GM20000 (cell line): ENCODE data around the gene HAUS3.

Source experiments
- DNase-seq: peaks from one replicate; pipeline ENCODE4 v3.0.0; 2012; ENCODE audit warnings: low spot score
- TF ChIP-seq, protein P1 (sequence below): IDR thresholded peaks from 2 replicates; pipeline ENCODE4 v1.5.1; 2012; ENCODE audit warnings: mild to moderate bottlenecking, control low read depth; ENCODE audit errors: extremely low read depth, missing control alignments

Gene HAUS3

DNA sequence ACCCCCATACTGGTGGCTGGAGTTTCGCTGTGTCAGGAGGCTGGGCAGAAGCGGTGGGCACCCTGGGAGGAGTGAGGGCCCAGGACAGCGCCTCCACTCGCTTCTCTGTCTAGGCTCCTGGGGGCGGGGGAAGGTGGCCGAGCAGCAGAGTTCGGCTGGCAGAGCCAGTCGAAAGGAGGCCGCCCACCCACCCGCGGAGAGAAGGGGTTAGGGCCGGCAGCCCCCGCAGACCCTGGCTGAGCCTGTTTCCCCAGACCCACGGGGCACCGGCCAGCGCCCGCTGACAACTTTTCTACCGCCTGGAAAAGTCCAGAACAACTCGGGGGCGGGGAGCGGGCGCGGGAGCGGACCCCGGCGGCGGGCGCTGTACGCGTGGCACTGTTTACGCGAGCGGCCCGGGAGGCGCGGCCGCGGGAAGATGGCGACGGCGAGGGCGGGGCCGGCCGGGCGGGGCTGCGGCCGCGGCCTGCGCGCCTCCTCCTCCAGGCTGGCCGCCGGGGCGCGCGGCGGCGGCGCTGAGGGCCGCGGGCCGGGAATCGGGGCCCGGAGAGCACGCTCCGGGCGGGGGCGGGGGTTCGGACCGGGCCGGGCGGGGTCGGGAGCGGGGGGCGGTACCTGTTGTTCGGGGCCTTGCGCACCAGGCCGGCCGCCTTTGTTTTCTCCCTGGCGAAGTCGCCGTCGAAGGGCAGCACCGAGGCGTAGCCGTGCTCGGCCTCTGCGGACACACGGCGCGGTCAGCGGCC lies 19.4 kb upstream of the HAUS3 start:
- TF ChIP-seq, protein P1, sequence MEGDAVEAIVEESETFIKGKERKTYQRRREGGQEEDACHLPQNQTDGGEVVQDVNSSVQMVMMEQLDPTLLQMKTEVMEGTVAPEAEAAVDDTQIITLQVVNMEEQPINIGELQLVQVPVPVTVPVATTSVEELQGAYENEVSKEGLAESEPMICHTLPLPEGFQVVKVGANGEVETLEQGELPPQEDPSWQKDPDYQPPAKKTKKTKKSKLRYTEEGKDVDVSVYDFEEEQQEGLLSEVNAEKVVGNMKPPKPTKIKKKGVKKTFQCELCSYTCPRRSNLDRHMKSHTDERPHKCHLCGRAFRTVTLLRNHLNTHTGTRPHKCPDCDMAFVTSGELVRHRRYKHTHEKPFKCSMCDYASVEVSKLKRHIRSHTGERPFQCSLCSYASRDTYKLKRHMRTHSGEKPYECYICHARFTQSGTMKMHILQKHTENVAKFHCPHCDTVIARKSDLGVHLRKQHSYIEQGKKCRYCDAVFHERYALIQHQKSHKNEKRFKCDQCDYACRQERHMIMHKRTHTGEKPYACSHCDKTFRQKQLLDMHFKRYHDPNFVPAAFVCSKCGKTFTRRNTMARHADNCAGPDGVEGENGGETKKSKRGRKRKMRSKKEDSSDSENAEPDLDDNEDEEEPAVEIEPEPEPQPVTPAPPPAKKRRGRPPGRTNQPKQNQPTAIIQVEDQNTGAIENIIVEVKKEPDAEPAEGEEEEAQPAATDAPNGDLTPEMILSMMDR = no peak
- peak; percentile 86 for DNase-seq

DNA sequence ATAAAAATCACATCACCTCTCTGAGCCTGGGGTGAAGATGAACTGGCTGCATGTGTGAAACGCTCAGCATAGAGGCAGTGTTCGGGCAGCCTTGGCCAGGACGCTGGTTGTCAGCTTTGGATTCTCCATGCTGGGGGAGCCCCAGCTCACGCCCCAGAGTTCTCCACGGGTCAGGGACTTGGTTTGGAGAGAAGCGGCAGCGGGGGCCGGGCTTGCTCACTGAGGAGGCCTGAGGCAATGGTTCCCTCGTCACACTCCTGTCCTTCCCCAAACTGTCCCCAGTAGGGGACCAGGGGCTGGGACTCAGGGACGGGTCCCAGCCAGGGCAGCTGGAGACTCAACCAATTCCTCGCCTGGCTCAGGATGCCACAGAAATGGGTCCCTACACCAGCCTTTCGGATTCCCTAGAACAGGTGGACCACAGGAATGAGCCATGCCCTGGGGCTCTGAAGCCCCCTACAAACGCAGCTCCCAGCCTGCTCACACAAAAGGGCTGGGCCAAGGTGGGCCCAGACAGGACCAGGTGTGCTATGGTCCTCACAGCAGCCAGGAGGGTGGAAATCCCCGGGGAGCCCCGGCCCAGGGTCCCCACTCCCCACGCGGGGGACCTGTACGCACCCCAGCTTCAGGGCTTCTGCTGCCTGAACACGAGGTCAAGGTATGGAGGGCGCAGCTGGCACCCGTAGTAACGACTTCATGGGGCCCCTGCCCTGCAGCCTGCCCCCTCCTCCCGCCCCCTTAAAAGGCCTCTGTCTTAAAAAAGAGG lies 18.6 kb upstream of the HAUS3 start:
- DNase-seq = no peak
- TF ChIP-seq, protein P1 = no peak

DNA sequence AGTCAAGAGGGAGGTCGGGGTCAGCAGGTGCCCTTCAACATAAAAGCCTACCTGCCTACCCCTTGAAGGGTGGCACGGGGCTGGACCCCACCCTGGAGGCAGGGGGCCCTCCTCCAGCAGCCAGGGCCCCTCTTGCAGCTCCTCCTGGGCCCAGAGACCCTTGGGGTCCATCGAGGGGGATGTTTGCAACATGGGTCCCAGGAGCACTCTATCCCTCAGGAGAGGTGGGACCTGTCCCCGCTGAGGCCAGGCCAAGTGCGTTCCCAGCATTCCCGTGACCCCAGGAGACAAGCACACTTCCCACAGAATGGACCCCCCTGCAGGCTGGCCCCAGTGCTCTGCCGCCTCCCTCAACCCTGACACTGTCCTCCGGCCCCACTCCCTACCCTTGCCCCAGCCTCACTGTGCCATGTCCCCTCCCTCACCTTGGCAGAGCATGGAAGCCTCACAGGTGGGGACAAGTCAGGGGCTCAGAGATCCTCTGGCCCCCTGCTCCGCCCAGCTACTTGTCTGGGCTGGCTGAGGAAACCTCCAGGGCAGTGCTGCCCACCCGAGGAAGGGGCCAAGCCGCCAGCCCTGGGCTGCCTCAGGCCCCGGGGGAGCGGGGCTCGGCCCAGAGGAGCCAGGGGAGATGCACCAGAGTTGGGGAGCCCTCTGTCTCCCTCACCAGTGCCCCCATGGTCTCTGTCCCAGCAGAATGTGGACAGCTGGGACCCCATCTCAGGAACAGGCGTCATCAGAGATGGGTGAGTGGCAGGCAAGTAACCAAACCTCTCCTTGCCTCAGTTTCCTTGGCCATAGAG lies 17.8 kb upstream of the HAUS3 start:
- TF ChIP-seq, protein P1 = no peak

DNA sequence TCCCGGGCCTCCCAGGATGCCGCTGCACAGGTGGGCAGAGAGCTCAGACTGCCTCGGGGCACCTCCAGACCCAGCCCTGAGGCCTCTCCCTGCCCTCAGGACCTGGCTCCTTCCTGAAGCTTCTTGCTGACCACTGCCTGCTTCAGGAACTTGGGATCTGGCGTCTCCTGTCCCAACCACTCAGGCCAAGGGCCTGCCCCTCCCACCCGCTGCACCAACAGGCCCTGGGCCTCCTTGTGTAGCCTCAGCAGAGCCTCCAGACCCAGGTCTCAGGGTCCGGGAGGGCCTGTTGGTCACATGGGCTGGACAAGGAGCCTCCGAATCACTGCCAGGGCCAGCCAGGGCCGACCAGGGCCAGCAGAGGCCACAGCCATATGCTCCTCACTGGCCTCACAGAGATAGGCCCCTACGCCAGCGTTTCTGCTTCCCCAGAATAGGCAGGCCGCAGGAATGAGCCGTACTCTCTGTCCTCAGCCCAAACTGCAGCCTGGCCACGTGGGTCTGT lies 17.2 kb upstream of the HAUS3 start:
- TF ChIP-seq, protein P1 = no peak
- DNase-seq = no peak

More for the DNA sequence above, 17.8 kb upstream of the HAUS3 start:
- DNase-seq = no peak

DNA sequence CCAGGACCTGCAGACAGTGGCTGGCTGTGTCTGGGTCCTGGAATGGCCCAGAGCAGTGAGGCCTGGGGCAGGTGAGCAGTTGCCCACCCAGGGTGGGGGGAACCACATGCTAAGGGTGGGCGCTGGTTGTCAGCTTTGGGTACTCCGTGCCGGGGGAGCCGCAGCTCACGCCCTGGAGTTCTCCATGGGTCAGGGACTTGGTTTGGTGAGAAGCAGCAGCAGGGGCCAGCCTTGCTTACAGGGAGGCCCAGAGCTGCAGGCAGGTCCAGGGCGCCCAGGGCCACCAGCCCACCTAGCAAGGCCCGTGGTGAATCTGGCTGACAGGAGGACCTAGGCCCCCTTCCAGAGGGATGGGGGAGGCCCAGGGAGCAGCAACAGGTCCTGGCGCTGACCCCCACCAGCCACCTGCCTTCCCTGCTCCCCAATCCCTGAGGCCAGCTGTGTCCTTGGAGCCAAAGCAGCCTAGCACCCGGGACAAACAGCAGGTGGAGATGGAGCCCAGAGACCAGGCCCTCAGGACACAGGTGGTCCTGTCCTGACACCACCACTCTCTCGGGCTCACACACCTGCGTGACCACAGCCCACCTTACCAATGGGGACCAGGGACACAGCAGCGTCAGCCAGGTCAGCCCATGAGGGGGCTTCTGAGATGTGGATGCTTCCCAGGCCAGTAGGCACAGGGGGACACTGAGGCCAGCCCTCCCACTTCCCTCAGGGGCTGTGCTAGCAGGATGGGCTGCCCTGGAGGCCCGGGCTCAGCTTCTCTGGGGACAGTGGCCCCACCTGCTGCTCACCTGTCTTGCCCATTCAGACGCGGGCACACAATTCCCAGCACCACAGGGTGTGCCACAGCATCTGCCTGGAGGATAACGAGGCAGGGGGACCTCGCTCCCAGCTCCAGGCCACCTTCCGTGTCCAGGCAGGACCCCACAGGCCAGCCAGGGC lies 16.4 kb upstream of the HAUS3 start:
- TF ChIP-seq, protein P1 = no peak
- no peak for DNase-seq

DNA sequence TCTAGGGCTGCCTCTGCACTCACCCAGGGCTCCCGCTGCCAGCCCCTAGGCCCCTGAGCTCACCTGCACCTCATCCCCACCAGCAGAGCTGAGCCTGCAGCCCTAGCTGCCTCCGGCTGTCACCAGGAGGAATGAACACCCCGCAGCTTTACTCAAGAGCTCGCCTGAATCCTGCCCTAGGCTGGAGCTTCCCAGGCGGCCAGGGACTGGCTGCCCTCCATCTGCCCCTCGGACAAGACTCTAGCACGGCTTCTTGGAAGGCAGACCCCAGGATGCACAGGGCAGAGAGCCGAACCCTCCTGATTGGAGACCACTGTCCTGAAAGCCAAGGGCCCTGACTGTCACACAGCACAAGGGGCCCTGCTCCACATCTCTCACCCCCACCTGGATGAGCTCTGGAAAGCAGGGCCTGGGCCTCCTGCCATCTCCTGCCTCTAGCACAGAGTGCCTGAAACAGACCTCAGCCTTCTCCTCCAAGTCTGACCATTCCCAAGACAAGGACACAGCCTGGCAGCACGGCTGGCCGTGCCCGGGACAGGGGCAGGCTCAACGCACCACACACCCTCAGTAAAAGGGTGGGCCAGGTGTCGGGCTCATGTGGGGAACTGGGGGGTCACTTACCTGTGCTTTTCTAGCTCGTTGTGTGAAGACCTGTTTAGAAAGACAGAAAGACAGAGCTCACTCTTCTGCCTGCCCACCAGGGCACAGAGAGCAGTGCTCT lies 15.6 kb upstream of the HAUS3 start:
- DNase-seq = no peak
- TF ChIP-seq, protein P1 = no peak
